GM19025 (cell line): Measurements from ENCODE around the gene MATN1.

Experiments used
- ATAC-seq: cut with Tn5 transposase; IDR thresholded peaks from one replicate; pipeline ENCODE4 v1.9.1; 2021; ENCODE audit warnings: mild to moderate bottlenecking, low read depth, moderate library complexity; ENCODE audit not compliant: unreplicated experiment

The MATN1 gene

DNA sequence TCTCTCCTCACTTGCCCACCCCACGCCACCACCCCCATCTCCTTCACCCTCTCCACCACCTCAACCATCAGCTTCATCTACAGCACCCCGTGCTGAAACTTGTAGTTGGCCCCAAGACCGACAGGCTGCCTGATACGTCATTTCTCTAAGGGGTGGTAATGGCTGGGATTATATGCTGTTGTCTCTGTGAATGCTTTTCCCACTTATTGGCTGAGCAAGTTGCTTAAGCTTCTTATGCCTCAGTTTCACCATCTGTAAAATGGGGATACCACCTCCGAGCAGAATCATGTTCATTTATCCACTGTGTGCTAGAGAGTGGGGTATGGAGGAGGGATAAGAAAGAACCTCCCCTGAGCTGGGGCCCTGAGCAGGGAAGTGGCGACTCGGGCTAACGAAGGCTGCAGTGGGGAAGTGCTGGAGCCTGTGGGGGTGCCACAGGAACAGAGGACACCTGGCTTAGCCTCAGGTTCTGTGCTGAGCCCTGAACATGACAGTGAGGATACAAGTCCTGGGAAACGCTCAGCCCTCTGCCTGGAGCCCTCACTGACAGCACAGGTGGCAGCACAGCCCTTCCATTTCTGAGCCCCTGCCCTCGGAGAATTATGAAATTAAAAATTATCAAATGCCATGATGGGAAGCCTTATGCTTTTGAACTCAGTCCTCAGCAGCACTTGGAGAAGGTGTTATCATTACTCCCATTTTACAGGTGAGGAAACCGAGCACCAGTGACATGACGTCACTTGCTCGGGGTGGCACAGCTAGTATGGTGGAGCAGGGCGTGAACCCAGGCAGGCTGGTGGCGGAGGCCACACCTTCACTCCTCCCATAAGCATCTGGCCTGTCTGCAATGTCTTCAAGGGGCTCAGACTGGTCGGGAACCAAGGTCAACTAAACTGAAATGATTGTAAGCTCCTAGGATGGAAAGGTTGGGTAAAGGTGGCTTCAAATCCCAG is 2.8 kb downstream of the MATN1 start:
- ATAC-seq, result no peak

DNA sequence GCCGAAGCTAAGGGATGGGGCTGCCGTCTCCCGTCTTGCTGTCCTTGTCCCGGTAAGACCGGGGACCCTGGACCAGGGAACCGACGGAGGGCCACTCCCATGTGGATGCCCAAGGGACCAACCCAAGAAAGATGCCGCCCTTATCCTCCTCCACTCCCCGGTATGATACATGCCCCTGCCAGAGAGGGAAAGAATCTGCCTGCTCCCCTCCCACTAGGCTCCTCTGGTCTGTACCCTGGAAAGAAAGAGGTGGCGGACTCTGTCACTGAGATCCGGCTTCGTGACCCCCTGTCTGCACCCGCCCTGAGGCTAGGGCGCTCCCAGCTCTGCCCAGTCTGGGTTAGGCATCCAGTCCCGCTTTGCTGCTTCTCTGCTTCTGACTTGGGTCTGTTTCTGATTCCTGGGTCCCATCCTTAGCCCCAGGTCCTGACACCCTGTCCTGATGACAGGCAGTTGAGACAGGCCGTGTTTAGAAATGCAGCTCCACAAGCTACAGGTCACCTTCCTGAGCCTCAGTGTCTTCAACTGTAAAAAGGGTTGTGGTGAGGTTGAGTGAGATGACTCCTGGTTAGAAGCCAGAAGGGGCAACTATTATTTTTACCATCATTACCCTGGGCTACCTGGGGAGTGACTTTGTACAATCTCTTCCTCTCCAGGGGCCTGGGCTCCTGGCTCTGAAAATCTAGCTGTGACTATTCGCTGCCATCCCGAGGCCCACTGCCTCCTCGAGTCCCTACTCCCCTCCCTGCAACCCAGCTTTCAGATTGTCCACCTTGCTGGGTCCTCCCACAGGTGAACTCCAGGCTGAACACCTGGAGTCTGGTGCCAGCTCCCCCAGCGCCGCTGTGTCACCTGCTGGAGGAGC is 3.7 kb downstream of the MATN1 start:
- no peak for ATAC-seq

DNA sequence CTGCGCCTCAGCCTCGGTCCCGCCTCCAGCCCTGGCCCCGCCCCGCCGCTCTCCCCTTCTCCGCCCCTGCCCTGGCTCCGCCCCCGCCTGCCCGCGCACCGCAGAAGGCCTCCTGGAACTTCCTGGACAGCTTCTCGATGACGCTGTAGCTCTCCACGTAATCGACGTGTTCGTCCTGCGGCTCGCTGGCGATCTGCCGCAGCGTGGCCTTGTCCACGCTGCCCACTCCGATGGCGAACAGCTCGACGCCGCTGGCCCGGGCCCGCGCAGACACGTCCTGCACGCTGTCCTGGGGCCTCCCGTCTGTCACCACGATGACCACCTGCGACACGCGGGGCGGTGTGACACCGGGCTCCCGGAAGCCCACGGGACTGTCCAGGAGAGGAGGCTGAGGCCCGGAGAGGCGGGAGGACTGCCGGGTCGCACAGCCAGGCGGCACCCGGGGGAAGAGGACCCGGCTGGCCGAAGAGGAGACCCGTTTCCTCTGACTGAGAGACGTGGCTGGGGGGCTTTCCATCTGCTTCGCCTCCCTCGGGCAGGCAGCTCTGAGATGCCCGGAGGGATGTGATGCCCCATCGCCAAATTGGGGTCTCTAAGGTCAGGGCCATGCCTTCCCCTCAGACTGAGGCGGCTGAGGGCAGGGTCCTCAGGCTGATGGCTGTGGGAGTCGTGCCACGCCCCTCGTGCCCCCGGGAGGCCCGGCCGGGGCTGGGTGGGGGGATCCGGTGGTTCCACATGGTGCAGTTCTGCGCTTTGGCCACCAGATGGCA is 4.6 kb downstream of the MATN1 start:
- peak; percentile 45 for ATAC-seq

DNA sequence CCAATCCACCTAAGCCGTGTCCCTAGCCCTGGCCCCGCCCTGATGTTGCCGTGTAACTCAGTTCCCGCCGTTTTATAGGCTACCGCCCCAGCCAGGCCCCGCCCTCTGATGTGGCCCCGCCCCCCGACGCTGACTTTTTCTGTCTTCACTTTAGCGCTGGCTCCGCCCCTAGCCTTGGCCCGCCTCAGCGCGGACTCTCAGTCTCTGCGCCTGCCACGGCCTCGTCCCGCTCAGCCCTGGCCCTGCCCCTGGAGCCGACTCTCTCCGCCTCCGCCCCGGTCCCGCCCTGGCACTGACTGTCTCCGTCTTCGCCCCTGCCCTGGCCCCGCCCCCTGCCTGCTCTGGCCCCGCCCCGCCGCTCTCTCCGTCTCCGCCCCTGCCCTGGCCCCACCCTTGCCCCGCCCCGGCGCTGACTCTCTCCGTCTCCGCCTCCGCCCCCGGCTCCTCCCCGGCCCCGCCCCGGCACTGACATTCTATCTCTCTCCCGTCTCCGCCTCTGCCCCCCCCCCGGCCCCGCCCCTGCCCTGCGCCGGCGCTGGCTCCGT is 5.2 kb downstream of the MATN1 start:
- peak; percentile 82 for ATAC-seq

DNA sequence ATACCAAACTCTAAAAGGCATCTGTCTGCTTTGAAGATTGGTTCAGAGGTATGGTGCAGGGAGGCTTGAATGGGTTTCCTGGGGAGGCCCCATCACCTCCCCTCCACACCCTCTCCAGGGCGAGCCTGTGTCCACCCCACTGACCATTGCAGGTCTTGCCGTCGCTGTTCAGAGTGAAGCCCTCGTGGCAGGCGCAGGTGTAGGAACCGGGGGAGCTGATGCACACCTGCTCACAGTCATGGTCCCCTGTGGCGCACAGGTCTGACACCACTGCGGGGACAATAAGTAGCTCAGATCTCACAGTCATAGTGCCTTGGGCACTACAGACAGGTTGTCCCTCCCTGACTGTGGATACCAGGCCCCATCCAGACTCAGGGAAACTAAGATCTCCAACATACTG is 6.7 kb downstream of the MATN1 start:
- no peak for ATAC-seq

DNA sequence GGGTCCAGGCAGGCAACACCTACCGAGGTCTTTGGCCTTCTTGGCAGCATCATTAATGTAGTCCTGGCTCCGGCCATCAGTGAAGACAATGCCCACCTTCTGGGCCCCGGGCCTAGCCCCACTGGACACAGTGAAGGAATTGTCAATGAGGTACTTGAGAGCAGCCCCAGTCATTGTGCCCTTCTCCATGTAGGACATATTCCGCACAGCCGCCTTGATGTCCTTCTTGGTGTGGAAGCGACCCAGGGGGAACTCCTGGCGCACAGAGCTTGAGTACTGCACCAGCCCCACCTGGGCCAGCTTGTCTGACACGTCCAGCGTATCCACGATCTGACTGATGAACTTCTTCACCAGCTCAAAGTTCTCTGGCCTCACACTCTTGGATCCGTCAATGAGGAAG is 7.5 kb downstream of the MATN1 start:
- ATAC-seq, result no peak

DNA sequence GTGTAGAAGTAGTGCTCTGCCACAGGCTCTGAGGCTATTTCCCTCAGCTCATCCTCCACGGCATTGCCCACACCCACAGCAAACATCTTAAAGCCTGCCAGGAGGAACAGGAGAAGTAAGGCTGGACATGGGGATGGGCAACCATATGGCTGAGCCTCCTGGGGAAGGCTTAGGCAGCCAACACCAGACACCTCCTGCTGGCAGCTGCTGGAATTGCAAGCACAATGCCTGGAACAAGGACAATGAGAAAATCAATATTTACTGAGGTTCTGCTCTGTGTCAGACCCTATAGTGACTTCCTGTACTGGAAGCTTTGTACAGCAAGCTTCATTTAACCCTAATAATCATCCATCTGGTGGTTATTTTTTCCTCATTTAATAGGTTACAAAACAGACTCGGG is 8.2 kb downstream of the MATN1 start:
- no peak for ATAC-seq

DNA sequence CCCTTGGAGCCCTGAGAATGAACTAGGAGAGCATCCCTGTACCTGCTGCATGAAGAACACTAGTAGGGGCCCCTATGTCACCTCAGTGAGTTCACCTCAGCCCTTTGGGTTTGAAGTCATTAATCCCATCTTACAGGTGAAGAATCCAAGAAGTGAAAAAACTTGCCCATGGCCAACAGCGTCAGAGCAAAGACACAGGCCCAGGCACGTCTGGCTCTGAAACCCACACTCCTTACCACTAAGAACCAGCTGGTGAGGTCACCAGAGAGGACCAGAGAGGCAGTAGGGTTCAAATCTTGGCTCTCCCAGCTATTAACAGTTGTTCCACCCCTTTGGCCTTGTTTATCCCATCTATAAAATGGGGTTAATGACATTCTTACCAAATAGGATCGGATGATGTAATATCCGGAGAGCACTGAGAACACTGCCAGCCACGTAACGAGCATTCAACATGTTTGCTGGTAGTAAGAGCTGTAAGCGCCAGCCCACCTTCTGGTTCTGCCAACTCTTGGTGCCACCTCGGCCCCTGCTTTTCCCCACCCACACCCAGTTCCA is 8.8 kb downstream of the MATN1 start:
- no peak for ATAC-seq

DNA sequence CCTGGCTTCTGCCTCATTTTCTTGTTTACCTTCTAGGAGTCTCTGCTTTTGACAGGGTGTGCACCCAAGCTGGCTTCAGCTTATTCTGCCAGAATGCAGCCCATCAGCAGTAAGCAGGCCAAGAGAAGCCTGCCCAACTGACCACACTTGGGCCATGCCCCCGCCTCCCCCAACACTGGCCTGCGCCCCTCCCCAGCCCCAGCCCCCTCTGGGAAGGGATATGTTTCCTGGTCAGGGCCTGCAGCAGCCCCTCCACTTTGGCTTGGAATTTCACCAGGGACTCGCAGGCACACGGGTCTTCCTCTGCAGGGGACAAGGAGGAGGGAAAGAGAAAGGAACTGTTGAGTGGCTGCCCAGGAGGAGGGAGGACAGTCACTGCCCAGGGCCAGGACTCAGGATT is 9.4 kb downstream of the MATN1 start:
- ATAC-seq, result no peak

DNA sequence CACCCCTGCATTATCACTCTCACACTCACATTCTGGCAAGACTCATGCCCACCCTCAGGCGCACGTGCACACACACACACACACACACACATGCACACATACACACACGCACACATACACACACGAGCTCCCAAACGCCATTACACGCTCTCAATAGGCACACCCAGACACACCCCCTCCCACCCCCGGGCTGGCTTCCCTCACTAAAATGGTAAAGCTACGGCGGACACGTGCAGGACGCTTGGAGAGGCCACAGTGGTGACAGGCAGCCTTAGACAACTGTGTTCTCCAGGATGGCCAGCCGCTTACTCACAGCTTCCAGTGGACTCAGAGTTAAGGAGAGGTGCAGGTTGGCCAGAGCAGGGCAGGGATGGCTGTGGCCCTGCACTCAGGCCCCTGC is 10.1 kb downstream of the MATN1 start:
- no peak for ATAC-seq

DNA sequence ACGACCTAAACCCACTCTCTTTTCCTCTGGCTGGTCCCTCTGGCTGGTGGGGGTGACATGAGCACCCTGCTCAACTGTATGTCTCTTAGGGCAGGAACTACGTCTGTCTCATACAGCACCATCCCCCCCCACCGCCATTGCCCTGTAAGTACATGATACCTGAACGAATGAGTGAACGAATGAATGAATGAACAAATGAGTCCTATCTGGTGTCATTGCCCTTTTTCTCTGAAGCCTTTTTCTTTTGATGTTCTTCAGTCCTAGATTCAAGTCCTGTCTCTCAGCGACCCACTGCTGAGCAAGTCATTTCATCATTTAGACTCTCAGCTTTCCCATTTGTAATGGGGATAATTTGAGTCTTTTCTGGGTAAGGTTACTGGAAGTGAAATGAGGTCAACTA is 10.8 kb downstream of the MATN1 start:
- no peak for ATAC-seq

DNA sequence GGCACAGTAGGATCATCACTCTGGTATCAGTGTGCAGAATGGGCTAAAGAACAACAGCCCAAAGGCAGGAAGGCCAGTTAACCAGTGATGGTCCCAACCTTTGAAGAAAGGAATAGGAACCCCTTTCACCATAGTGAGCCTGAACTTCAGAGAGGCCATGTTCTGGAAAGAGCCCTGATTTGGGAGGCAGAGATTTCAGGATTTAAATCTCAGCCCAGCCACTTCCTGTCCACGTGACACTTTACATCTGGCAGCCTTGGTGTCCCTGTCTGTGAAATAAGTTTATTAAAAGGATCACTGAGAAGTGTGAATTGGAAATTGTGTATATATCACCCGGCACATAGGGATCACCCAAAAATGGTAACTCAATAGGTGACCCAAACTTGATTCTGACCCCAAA is 13.0 kb downstream of the MATN1 start:
- no peak for ATAC-seq

DNA sequence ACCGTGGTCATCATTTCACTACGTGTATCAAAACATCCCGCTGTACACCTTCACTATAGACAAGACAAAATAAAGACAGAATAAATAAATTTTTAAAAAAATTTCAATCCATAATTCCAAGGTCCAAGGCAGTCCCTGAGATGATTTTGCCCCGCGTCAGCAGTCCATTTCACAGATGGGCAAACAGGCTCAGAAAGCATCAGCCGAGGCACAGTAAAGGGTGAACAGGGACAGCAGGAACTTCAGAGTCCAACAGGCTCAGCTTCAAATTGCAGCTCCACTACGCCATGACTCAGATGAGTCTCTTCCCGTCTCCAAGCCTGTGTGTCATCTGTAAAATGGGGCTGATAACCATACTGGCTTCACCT is 15.0 kb downstream of the MATN1 start:
- ATAC-seq, result no peak

DNA sequence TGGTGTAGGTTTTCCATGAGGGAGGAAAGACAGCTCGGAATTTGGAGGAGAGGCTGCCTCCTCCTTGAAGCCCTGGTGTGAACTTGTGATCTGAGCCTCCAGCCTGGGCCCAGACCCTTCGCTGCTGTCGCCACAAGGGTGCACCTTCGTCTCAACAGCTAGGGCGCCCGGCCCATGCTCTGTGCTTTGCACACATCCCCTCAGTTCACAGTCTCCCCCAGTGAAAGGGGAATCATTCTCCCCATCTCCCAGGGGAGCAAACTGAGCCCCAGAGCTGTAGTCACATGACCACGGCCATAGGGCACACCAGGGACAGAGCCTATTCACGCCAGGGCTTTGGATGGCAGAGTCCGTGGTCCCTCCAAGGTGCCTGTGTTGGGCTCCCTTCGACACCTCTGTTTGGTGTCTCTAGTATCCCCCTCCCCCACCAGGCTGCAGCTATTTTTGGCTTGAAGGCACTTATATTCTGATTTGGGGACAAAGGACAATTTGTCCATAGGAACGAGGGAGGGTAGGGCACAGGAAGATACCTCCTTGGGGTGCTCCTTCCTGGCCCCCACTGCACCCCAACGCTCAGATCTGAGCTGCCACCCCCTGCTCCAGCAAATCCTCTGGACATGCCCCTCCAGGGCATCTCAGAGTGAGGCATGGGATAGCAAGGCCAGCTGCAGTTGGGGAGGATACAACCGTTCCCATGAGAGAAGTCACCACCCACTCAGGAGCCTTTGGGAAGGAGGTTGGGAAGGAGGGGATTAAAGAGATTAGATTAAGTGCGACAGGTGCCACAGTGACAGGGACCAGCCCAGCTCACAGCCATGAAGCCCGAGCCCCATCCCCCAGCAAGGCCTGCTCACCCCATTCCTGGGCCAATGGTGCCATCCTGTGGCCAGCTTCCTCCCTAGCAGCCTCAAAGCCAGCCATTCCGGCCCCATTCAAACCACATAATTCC is 15.7 kb downstream of the MATN1 start:
- ATAC-seq, result no peak

DNA sequence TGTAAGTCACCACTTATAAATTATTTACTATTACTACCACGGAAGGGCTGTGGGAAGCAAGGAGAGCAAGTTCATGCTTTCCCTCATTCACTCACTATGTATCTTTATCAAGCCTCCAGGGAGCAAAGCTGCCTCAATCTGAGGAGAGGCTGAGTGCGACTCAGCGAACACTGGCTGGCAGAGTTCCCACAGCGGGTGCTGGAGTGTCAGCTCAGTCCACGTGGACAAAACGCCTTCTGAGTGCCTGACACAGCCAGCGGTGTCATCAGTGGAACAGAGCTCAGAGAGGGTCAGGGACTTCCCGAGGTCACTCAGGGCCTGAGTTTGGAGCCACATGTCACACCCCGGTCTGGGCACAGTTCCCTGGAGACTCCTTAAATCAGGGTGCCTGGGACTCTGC is 16.9 kb downstream of the MATN1 start:
- ATAC-seq, result no peak

DNA sequence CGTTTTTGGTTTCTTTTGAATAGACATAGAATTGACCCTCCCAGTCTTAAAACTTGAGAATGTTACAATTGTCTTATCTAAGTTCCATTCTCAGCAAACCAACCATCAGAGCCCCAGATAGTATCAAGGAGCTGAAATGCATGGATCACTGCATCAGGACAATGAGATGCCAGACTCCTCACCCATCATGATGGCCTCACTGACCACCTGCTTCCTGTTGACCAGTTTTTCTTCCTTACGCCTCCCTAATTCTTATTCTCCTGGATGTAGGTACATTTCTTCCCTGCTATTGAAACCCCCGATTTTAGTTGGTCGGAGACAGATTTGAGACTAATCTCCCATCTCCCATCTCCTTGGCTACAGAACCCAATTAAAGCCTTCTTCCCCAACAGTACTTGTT is 17.7 kb downstream of the MATN1 start:
- ATAC-seq, result no peak

DNA sequence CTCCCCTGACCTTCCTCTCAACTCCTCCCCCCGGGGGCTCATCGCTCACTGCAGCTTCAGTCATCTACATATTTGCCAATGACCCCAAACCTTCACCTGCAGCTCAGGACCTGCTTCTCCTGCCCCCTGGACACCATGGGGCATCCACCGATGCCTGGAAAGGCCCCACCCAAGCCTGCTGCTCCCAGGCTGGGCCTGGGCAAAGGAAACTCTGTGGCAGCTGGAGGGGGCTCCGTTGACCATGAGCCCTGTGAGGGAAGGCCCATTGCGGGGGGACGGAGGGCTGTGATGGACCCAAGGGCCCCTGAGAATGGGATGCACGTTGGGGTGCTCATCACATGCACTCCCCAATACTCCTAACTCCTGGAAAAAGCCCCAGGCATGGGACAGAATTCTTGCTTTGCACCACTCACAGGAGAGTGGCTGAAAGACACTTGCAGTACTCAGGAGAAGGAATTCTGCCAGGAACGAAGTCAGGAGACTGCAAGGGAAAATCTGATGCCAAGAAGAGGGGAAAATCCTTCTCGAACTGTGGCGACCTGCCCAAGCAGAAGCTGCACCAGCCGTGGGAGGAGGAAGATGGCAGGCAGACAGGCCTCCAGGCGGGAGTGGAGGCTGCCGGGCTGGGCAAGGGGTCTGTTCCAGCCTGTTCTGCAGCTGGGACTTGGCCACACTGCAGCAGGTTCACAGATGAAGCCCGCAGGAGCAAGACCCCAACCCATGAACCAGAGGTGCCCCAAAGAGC is 18.4 kb downstream of the MATN1 start:
- ATAC-seq, result no peak

DNA sequence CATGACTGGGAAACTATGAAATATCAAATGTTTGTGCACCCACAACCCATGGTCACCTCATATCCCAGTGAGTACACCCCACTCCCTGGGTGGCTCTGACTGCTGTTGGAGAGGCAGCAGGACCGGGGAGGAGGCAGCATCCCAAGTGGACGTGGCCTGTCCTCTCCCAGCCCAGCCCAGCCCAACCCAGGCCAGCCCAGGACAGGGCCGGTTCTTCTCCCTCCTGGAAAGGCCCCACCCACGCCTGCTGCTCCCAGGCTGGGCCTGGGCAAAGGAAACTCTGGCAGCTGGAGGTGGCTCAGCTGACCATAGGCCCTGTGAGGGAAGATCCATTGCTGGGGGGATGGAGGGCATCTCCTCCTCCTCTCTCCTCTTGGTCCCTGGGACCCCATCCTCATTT is 19.1 kb downstream of the MATN1 start:
- ATAC-seq, result no peak

DNA sequence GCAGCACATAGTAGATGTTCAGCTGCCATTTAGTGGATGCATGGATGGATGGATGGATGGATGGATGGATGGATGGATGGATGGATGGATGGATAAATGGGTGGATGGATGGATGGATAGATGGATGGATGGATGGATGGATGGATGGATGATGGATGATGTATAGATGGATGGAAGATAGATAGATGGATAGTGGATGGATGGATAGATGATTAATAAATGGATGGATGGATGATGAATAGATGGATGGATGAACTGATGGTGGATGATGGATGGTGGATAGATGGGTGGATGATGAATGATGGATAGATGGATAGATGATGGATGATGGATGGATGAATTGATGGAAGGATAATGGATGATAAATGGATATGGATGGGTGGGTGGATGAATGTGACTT is 20.6 kb downstream of the MATN1 start:
- no peak for ATAC-seq
